ENCODE data around the gene PCCA. TPM values are rescaled to one million over a fixed set of nuclear protein-coding genes. Genes with fewer than 3 reads are reported as not detected.

Gene PCCA
- total and polyA plus RNA-seq, 2 donors (not counting 3 experiments of a cell fraction or from before 2014, with no cell fraction given) = 5.7 to 20.2 TPM

GRCh38 chr13:100447831-100448230 lies 358.9 kb downstream of the PCCA start:
- FAIRE-seq (no peak), DNase-seq (ENCODE audit: low read depth, low spot score) (no peak)
- intact Hi-C loops (cut with micrococcal nuclease) = no loop called here
- no peaks in the 10 kb centered on the region for H3K9me3 ChIP-seq (replicated peaks; ENCODE audit: control insufficient read depth, insufficient read depth, low read length)
- POLR2A ChIA-PET = no interaction called here
- no peaks in the 10 kb centered on the region for H4K20me1 ChIP-seq (replicated peaks; ENCODE audit: control insufficient read depth, extremely low read depth, insufficient read depth, low read length)
- no peak overlapping the region for H3K9ac ChIP-seq (replicated peaks; ENCODE audit: extremely low read depth, insufficient read depth, low read length)
- no TSS peak for BruUV-seq (replicated peaks)
- CTCF ChIA-PET = no interaction called here
- dilution Hi-C loops (cut with MboI; ENCODE audit: extremely low pct_ligation_motif_present, low sequenced_read_pairs) = no loop called here
- no peak overlapping the region for H3K4me3 ChIP-seq (replicated peaks in 1 of 3; ENCODE audit: insufficient read depth in 1 of 3, low read depth in 1 of 3, low read length in 3 of 3)
- H3K27ac ChIP-seq (ENCODE audit: insufficient read depth, low read depth, low read length) = no peak overlapping the region
- H3K27me3 ChIP-seq (ENCODE audit: control insufficient read depth in 2 of 2, insufficient read depth in 2 of 2, low read length in 2 of 2) = no peaks in the 10 kb centered on the region
- H3K79me2 ChIP-seq (ENCODE audit: control insufficient read depth, insufficient read depth, low read length) = no peaks in the 10 kb centered on the region
- H2AFZ ChIP-seq (ENCODE audit: low read depth, low read length) = no peak overlapping the region
- H3K4me1 ChIP-seq (ENCODE audit: control insufficient read depth, extremely low read depth, insufficient read depth, low read length) = no peaks in the 10 kb centered on the region
- H3K4me2 ChIP-seq (ENCODE audit: insufficient read depth, low read length) = no peak overlapping the region
- TF ChIP-seq, protein P1, sequence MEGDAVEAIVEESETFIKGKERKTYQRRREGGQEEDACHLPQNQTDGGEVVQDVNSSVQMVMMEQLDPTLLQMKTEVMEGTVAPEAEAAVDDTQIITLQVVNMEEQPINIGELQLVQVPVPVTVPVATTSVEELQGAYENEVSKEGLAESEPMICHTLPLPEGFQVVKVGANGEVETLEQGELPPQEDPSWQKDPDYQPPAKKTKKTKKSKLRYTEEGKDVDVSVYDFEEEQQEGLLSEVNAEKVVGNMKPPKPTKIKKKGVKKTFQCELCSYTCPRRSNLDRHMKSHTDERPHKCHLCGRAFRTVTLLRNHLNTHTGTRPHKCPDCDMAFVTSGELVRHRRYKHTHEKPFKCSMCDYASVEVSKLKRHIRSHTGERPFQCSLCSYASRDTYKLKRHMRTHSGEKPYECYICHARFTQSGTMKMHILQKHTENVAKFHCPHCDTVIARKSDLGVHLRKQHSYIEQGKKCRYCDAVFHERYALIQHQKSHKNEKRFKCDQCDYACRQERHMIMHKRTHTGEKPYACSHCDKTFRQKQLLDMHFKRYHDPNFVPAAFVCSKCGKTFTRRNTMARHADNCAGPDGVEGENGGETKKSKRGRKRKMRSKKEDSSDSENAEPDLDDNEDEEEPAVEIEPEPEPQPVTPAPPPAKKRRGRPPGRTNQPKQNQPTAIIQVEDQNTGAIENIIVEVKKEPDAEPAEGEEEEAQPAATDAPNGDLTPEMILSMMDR (IDR thresholded peaks at IDR 0.05; ENCODE audit: extremely low read depth in 1 of 2, insufficient read depth in 1 of 2, low read depth in 1 of 2, low read length in 2 of 2) = no peak
- no peak for TF ChIP-seq FOS (IDR thresholded peaks at IDR 0.05; ENCODE audit: borderline replicate concordance, insufficient read depth, low read length)
- H3K9me1 ChIP-seq (replicated peaks; ENCODE audit: control insufficient read depth, extremely low read depth, insufficient read depth, low read length) = no peaks in the 10 kb centered on the region
- H3K36me3 ChIP-seq (ENCODE audit: control insufficient read depth in 2 of 2, extremely low read depth in 1 of 2, insufficient read depth in 2 of 2, low read length in 2 of 2) = no peaks in the 10 kb centered on the region

GRCh38 chr13:100451923-100452322 lies 363.0 kb downstream of the PCCA start:
- Histone ChIP-seq H3K9me3 (replicated peaks; ENCODE audit: control insufficient read depth, insufficient read depth, low read length) (no peaks in the 10 kb centered on the region), H3K4me3 (replicated peaks in 1 of 3; ENCODE audit: insufficient read depth in 1 of 3, low read depth in 1 of 3, low read length in 3 of 3) (no peak overlapping the region), H2AFZ (ENCODE audit: low read depth, low read length) (no peak overlapping the region), H3K4me2 (ENCODE audit: insufficient read depth, low read length) (no peak overlapping the region), H3K36me3 (ENCODE audit: control insufficient read depth in 2 of 2, extremely low read depth in 1 of 2, insufficient read depth in 2 of 2, low read length in 2 of 2) (no peaks in the 10 kb centered on the region), H3K79me2 (ENCODE audit: control insufficient read depth, insufficient read depth, low read length) (no peaks in the 10 kb centered on the region), H3K9ac (replicated peaks; ENCODE audit: extremely low read depth, insufficient read depth, low read length) (no peak overlapping the region), H3K9me1 (replicated peaks; ENCODE audit: control insufficient read depth, extremely low read depth, insufficient read depth, low read length) (no peaks in the 10 kb centered on the region), H3K27ac (ENCODE audit: insufficient read depth, low read depth, low read length) (no peak overlapping the region), H3K27me3 (ENCODE audit: control insufficient read depth in 2 of 2, insufficient read depth in 2 of 2, low read length in 2 of 2) (no peaks in the 10 kb centered on the region), H4K20me1 (replicated peaks; ENCODE audit: control insufficient read depth, extremely low read depth, insufficient read depth, low read length) (no peaks in the 10 kb centered on the region), H3K4me1 (ENCODE audit: control insufficient read depth, extremely low read depth, insufficient read depth, low read length) (peaks cover 3% of the 10 kb centered on the region)
- TF ChIP-seq MAX (IDR thresholded peaks at IDR 0.05; ENCODE audit: insufficient read depth, insufficient read length) (no peak), POLR2A (IDR thresholded peaks at IDR 0.05; ENCODE audit: low read depth, low read length) (no peak), FOS (IDR thresholded peaks at IDR 0.05; ENCODE audit: borderline replicate concordance, insufficient read depth, low read length) (no peak), EZH2 (IDR thresholded peaks at IDR 0.05; ENCODE audit: borderline replicate concordance, low read depth, low read length, severe bottlenecking) (no peak), JUN (IDR thresholded peaks at IDR 0.05; ENCODE audit: borderline replicate concordance, insufficient read depth, insufficient read length, low read depth) (no peak), GATA2 (IDR thresholded peaks at IDR 0.05; ENCODE audit: insufficient read depth, insufficient read length, low read depth, low read length) (no peak), POLR2AphosphoS5 (IDR thresholded peaks at IDR 0.05; ENCODE audit: insufficient read depth, low read depth, low read length) (no peak)
- TF ChIP-seq, protein P1 (IDR thresholded peaks at IDR 0.05; ENCODE audit: extremely low read depth in 1 of 2, insufficient read depth in 1 of 2, low read depth in 1 of 2, low read length in 2 of 2) = no peak
- POLR2A ChIA-PET = no interaction called here
- no peak for FAIRE-seq
- DNase-seq (ENCODE audit: low read depth, low spot score) = no peak
- dilution Hi-C loops (cut with MboI; ENCODE audit: extremely low pct_ligation_motif_present, low sequenced_read_pairs) (no loop called here), intact Hi-C loops (cut with micrococcal nuclease) (no loop called here)
- CTCF ChIA-PET = interaction anchor here (1.0 kb wide), 1 partner anchor 39 kb away, joined by 3 read pairs; no protein-coding TSS in a partner anchor
- no TSS peak for BruUV-seq (replicated peaks)
